GM12878 (cell line): Measurements from ENCODE around the gene OR5M10. TPM values are rescaled to one million over a fixed set of nuclear protein-coding genes. Genes with fewer than 3 reads are reported as not detected.

Experiments used
- ATAC-seq: fragments of 200-7000 bp; cut with Tn5 transposase; 3 replicates; pipeline ENCODE4 v1.9.1; 2020; ENCODE audit warnings: mild to moderate bottlenecking, moderate library complexity
- BruUV-seq: library from RNA; stranded (reverse); fragments of 400-500 nt; replicated peaks from 2 replicates; lab custom pipeline; 2021; lab: Mats Ljungman, UMichigan
- CTCF ChIA-PET: fragments of 300-600 bp; sonication (Branson Sonifier 250); formaldehyde crosslinking; extraction: SDS; loops from one replicate; lab custom pipeline; 2021; ENCODE audit warnings: inconsistent platforms; lab: Yijun Ruan, JAX
- POLR2A ChIA-PET: fragments of 350-600 bp; formaldehyde crosslinking; extraction: SDS; loops from one replicate; lab custom pipeline; 2021; ENCODE audit warnings: inconsistent platforms; lab: Charles Lee
- RAD21 ChIA-PET: fragments of 300-600 bp; sonication (Branson Sonifier 250); formaldehyde crosslinking; loops from one replicate; lab custom pipeline; 2023; ENCODE audit warnings: antibody characterized with exemption; ENCODE audit not compliant: unreplicated experiment; lab: Charles Lee
- SMC1A ChIA-PET: fragments of 300-600 bp; sonication (Branson Sonifier 250); formaldehyde crosslinking; loops from one replicate; lab custom pipeline; 2023; ENCODE audit not compliant: unreplicated experiment, uncharacterized antibody; lab: Charles Lee
- DNase-seq: peaks from one replicate; pipeline ENCODE4 v3.0.0-alpha.2; 2011; ENCODE audit warnings: low read depth, low spot score
- FAIRE-seq: peaks from 3 replicates; lab custom pipeline; 2011; peaks lifted over from hg19 to GRCh38; lab: Jason Lieb, UNC
- H2AFZ ChIP-seq: 2 replicates; pipeline ENCODE4 v1.6.0; 2011; ENCODE audit warnings: low read depth, low read length, control low read depth; ENCODE audit not compliant: control insufficient read depth
- H3K27ac ChIP-seq: 2 replicates; pipeline ENCODE4 v1.5.1; 2011; ENCODE audit warnings: control low read depth; ENCODE audit not compliant: control insufficient read depth, insufficient read depth
- H3K27me3 ChIP-seq, 2 experiments: replicated peaks in 1 of 2; 2 replicates each; pipeline versions ENCODE4 v1.6.0 to v1.6.1; 2011; ENCODE audit warnings: low read length in 1 of 2; ENCODE audit not compliant: control insufficient read depth in 2 of 2, insufficient read depth in 2 of 2
- H3K36me3 ChIP-seq, 2 experiments: 2 replicates each; pipeline ENCODE4 v1.5.1; 2011; ENCODE audit warnings: low read length in 1 of 2; ENCODE audit not compliant: control insufficient read depth in 2 of 2, insufficient read depth in 2 of 2
- H3K4me1 ChIP-seq: 2 replicates; pipeline ENCODE4 v1.6.1; 2011; ENCODE audit warnings: mild to moderate bottlenecking, low read length, moderate library complexity, mixed read lengths; ENCODE audit not compliant: control insufficient read depth, insufficient read depth
- H3K4me2 ChIP-seq: 2 replicates; pipeline ENCODE4 v1.6.0; 2011; ENCODE audit warnings: control low read depth; ENCODE audit not compliant: control insufficient read depth, insufficient read depth
- H3K4me3 ChIP-seq: fragments of 200-600 bp; sonication (generic); 2 replicates; pipeline ENCODE4 v1.5.1; 2016
- H3K79me2 ChIP-seq: 2 replicates; pipeline ENCODE4 v1.6.0; 2011; ENCODE audit warnings: low read length; ENCODE audit not compliant: control insufficient read depth, insufficient read depth
- H3K9ac ChIP-seq: 2 replicates; pipeline ENCODE4 v1.8.0; 2011; ENCODE audit warnings: low read length, control low read depth, mixed read lengths; ENCODE audit not compliant: control insufficient read depth, insufficient read depth
- H3K9me3 ChIP-seq: replicated peaks from 3 replicates; pipeline ENCODE4 v1.5.1; 2011; ENCODE audit warnings: mild to moderate bottlenecking, low read length; ENCODE audit not compliant: control insufficient read depth, insufficient read depth
- H4K20me1 ChIP-seq: 2 replicates; pipeline ENCODE4 v1.6.0; 2011; ENCODE audit not compliant: control insufficient read depth, insufficient read depth
- ATF7 ChIP-seq: fragments of 450-650 bp; IDR thresholded peaks from 2 replicates; pipeline ENCODE4 v1.6.1; 2016; ENCODE audit warnings: low read depth, mild to moderate bottlenecking
- BACH1 ChIP-seq: fragments of 450-650 bp; IDR thresholded peaks from 2 replicates; pipeline ENCODE4 v1.6.1; 2017; ENCODE audit warnings: mild to moderate bottlenecking, borderline replicate concordance
- BCLAF1 ChIP-seq: fragments of 450-650 bp; IDR thresholded peaks from 2 replicates; pipeline ENCODE4 v1.6.1; 2017; ENCODE audit warnings: antibody characterized with exemption, mild to moderate bottlenecking, moderate library complexity
- EGR1 ChIP-seq, 2 experiments: IDR thresholded peaks; 1 replicate in 1 of 2; 2 replicates in 1 of 2; pipeline ENCODE4 v1.6.1; 2011 to 2012; ENCODE audit warnings: low read depth in 2 of 2, low read length in 2 of 2, borderline replicate concordance in 1 of 2, mild to moderate bottlenecking in 1 of 2, moderate library complexity in 1 of 2
- ETV6 ChIP-seq, 2 experiments: fragments of 450-650 bp in 1 of 2; IDR thresholded peaks in 1 of 2; conservative IDR thresholded peaks in 1 of 2; 2 replicates each; pipeline ENCODE4 v1.6.1; 2014; ENCODE audit warnings: antibody characterized with exemption in 1 of 2, borderline replicate concordance in 1 of 2, low read depth in 1 of 2, mild to moderate bottlenecking in 1 of 2, moderate library complexity in 1 of 2
- LARP7 ChIP-seq: fragments of 450-650 bp; IDR thresholded peaks from 2 replicates; pipeline ENCODE4 v1.6.1; 2017; ENCODE audit warnings: mild to moderate bottlenecking
- MXI1 ChIP-seq: fragments of 150-350 bp; IDR thresholded peaks from 2 replicates; pipeline ENCODE4 v1.6.1; 2011; ENCODE audit warnings: low read depth, mild to moderate bottlenecking, inconsistent platforms, low read length, improper control_type of control experiment
- MYC ChIP-seq: IDR thresholded peaks from 2 replicates; pipeline ENCODE4 v1.6.1; 2011; ENCODE audit warnings: mild to moderate bottlenecking, low read length, moderate library complexity, inconsistent platforms; ENCODE audit not compliant: insufficient read depth, insufficient replicate concordance, insufficient read length, severe bottlenecking
- NR2C2 ChIP-seq: IDR thresholded peaks from 2 replicates; pipeline ENCODE4 v1.6.1; 2011; ENCODE audit warnings: borderline replicate concordance, low read depth; ENCODE audit not compliant: control insufficient read depth, insufficient read length
- NRF1 ChIP-seq: conservative IDR thresholded peaks from 2 replicates; pipeline ENCODE4 v1.6.1; 2011; ENCODE audit warnings: mild to moderate bottlenecking, low read depth, low read length, improper control_type of control experiment
- POLR2A ChIP-seq: IDR thresholded peaks from 2 replicates; pipeline ENCODE4 v1.6.1; 2011; ENCODE audit warnings: low read depth, mild to moderate bottlenecking, low read length
- TAF1 ChIP-seq: IDR thresholded peaks from 2 replicates; pipeline ENCODE4 v1.6.1; 2011; ENCODE audit warnings: mild to moderate bottlenecking, low read depth, low read length, borderline replicate concordance
- TCF12 ChIP-seq: IDR thresholded peaks from 2 replicates; pipeline ENCODE4 v1.6.1; 2011; ENCODE audit warnings: low read depth, mild to moderate bottlenecking, low read length
- WRNIP1 ChIP-seq: IDR thresholded peaks from 2 replicates; pipeline ENCODE4 v1.6.1; 2011; ENCODE audit warnings: low read depth, low read length, improper control_type of control experiment, borderline replicate concordance
- ZZZ3 ChIP-seq: IDR thresholded peaks from 2 replicates; pipeline ENCODE4 v1.6.1; 2011; ENCODE audit warnings: low read depth; ENCODE audit not compliant: control insufficient read depth, insufficient read length
- WGBS: methylation state at CpG from one replicate; pipeline ENCODE4 v1.1.6; 2016; ENCODE audit warnings: low lambda C conversion rate; ENCODE audit not compliant: insufficient replicate concordance, insufficient coverage; ENCODE audit errors: missing lambda C conversion rate; 5-methylcytosine and 5-hydroxymethylcytosine counted together
- in situ Hi-C: fragments of 300-500 bp; cut with MboI; formaldehyde crosslinking; loops from 9 replicates; pipeline ENCODE4 v1.14.3; 2018; ENCODE audit warnings: mixed read lengths
- intact Hi-C: fragments of 100-400 bp; cut with micrococcal nuclease; formaldehyde crosslinking; loops from one replicate; pipeline ENCODE4 v1.14.2; 2022; ENCODE audit not compliant: unreplicated experiment
- polyA plus RNA-seq, 11 experiments: library from polyadenylated mRNA; depleted of rRNA in 4 of 11; unstranded in 6 of 11; stranded (reverse) in 5 of 11; fragments of >200 nt; fragmentation: Nextera tagmentation in 4 of 11; fragmentation: Illumina TruSeq in 1 of 11; extraction: Ambion mirVana in 4 of 11; extraction: Trizol in 1 of 11; gene quantifications; 1 replicate in 1 of 11; 2 replicates in 10 of 11; pipeline versions ENCODE4 v1.2.1 to v1.2.3, GENCODE V29; 2011 to 2016; ENCODE audit warnings: inconsistent platforms in 2 of 11, missing spikeins in 2 of 11, low read depth in 1 of 11
- total RNA-seq, 4 experiments: library from RNA; depleted of rRNA in 3 of 4; stranded (reverse); fragments of >200 nt in 3 of 4; fragmentation: Illumina TruSeq in 1 of 4; extraction: Trizol in 1 of 4; gene quantifications; 2 replicates each; pipeline versions ENCODE4 v1.2.1 to v1.2.3, GENCODE V29; 2013 to 2021
- TF ChIP-seq, protein P1 (sequence below), 3 experiments: IDR thresholded peaks in 2 of 3; conservative IDR thresholded peaks in 1 of 3; 2 replicates each; pipeline ENCODE4 v1.5.1; 2011; ENCODE audit warnings: low read depth in 3 of 3, low read length in 3 of 3, mild to moderate bottlenecking in 3 of 3, control low read depth in 2 of 3, moderate library complexity in 2 of 3, inconsistent platforms in 1 of 3, mixed read lengths in 1 of 3; ENCODE audit not compliant: control insufficient read depth in 2 of 3, insufficient read depth in 1 of 3; ENCODE audit errors: extremely low read depth in 1 of 3
- TF ChIP-seq, protein P2 (sequence below): IDR thresholded peaks from 2 replicates; pipeline ENCODE4 v1.6.1; 2012; ENCODE audit warnings: low read depth, low read length, improper control_type of control experiment

OR5M10 gene
- total and polyA plus RNA-seq, 10 of the 15 experiments (the other 5 are each of a cell fraction or from before 2014, with no cell fraction given): not detected

DNA sequence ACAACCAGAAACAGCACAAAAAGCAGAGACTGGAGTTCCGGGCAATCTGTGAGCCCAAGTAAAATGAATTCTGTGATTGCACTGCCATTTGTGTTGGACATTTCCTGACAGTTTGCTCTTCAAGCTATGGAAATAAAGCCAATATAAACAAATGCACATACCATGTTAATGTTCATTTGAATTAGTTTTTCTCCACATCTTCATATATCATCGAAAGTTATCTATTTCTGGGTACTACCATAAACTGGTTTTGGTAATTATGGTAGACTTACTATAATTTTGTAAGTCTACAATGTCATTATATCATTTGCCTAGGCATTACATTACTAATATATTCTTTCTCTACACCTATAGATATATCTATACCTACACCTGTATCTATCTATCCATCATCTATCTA is 34.4 kb downstream of the OR5M10 start, which contains the start of gene OR5M11:
Gene OR5M11, minus strand, starts transcription at position 101 of the 400 bp plus-strand sequence. Its CDS starts 0 bp downstream, at position 101.
- CTCF ChIA-PET: no interaction called here
- Histone ChIP-seq H3K36me3 (no peaks in the 10 kb centered on the region), H3K79me2 (no peaks in the 10 kb centered on the region), H3K27ac (no peak within 1 kb of the TSS), H4K20me1 (no peaks in the 10 kb centered on the region), H3K9ac (no peak within 1 kb of the TSS), H3K4me2 (no peak within 1 kb of the TSS), H3K9me3 (no peaks in the 10 kb centered on the region), H2AFZ (no peak within 1 kb of the TSS), H3K27me3 (no peaks in the 10 kb centered on the region), H3K4me1 (no peaks in the 10 kb centered on the region), H3K4me3 (no peak within 1 kb of the TSS)
- ATAC-seq (no peak), FAIRE-seq (no peak), DNase-seq (no peak)
- POLR2A ChIA-PET: no interaction called here
- in situ Hi-C loops: no loop called here
- intact Hi-C loops: no loop called here
- RAD21 ChIA-PET: no interaction called here
- WGBS: 0% methylated on average over 2 of the region's 2 CpGs
- BruUV-seq: no TSS peak
- SMC1A ChIA-PET: interaction anchor here (0.6 kb wide), 1 partner anchor 108 kb away, joined by 3 read pairs; no protein-coding TSS in a partner anchor
- TF ChIP-seq ETV6 (conservative IDR thresholded peaks at IDR 0.05 in 1 of 2, IDR thresholded peaks at IDR 0.05 in 1 of 2; ENCODE audit: borderline replicate concordance in 1 of 2, low read depth in 1 of 2): no peak
- TF ChIP-seq, protein P1, sequence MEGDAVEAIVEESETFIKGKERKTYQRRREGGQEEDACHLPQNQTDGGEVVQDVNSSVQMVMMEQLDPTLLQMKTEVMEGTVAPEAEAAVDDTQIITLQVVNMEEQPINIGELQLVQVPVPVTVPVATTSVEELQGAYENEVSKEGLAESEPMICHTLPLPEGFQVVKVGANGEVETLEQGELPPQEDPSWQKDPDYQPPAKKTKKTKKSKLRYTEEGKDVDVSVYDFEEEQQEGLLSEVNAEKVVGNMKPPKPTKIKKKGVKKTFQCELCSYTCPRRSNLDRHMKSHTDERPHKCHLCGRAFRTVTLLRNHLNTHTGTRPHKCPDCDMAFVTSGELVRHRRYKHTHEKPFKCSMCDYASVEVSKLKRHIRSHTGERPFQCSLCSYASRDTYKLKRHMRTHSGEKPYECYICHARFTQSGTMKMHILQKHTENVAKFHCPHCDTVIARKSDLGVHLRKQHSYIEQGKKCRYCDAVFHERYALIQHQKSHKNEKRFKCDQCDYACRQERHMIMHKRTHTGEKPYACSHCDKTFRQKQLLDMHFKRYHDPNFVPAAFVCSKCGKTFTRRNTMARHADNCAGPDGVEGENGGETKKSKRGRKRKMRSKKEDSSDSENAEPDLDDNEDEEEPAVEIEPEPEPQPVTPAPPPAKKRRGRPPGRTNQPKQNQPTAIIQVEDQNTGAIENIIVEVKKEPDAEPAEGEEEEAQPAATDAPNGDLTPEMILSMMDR (IDR thresholded peaks at IDR 0.05 in 2 of 3, conservative IDR thresholded peaks at IDR 0.05 in 1 of 3; ENCODE audit: control insufficient read depth in 2 of 3, extremely low read depth in 1 of 3, insufficient read depth in 1 of 3, low read depth in 3 of 3, low read length in 3 of 3): no peak
- no peak for TF ChIP-seq NRF1
- TF ChIP-seq WRNIP1: no peak
- no peak for TF ChIP-seq ZZZ3
- no peak for TF ChIP-seq EGR1 (IDR thresholded peaks at IDR 0.05; ENCODE audit: borderline replicate concordance in 1 of 2, low read depth in 2 of 2, low read length in 2 of 2)
- no peak for TF ChIP-seq LARP7
- TF ChIP-seq NR2C2: no peak
- TF ChIP-seq, protein P2, sequence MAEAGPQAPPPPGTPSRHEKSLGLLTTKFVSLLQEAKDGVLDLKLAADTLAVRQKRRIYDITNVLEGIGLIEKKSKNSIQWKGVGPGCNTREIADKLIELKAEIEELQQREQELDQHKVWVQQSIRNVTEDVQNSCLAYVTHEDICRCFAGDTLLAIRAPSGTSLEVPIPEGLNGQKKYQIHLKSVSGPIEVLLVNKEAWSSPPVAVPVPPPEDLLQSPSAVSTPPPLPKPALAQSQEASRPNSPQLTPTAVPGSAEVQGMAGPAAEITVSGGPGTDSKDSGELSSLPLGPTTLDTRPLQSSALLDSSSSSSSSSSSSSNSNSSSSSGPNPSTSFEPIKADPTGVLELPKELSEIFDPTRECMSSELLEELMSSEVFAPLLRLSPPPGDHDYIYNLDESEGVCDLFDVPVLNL: no peak
- no peak for TF ChIP-seq BCLAF1
- no peak for TF ChIP-seq POLR2A
- TF ChIP-seq ATF7: no peak
- TF ChIP-seq MXI1: no peak
- TF ChIP-seq MYC: no peak
- TF ChIP-seq TCF12: no peak
- no peak for TF ChIP-seq BACH1
- TF ChIP-seq TAF1: no peak
